ENCODE measurements around the gene RSPH3.

The RSPH3 gene

GRCh38 chr6:158933079-158933595 is 66.9 kb downstream of the RSPH3 start:
- DNase-seq, result no peak

DNA sequence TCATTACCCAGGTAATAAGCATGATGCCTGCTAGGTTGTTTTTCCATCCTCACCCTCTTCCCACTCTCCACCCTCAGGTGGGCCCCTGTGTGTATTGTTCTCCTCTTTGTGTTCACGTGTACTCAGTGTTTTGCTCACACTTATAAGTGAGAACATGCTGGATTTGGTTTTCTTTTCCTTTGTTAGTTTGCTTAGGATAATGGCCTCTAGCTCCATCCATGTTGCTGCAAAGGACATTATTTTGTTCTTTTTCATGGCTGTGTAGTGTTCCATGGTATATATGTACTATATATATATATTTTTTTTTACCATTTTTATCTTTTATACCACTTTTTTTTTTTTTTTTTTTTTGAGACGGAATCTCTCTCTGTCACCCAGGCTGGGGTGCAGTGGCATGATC is 71.9 kb downstream of the RSPH3 start:
- DNase-seq, result no peak

DNA sequence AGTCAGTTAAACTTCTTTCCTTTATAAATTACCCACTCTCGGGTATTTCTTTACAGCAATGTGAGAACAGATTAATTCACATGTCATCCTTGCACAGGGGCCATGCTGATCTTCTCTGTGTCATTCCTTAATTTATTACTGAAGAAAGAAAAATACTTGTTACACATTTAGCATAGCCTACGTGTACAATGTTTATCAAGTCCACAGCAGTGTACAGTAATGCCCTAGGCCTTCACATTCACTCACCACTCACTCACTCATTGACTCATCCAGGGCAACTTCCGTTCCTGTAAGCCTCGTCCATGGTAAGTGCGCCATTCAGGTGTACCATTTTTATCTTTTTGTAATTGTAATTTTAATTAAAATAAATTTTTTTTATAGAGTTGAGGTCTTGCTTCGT is 73.6 kb downstream of the RSPH3 start:
- DNase-seq, result no peak

- DNase-seq, result no peak
Observed at GRCh38 chr6:158924499-158925455, 75.2 kb downstream of the RSPH3 start.

- no peak for DNase-seq
Observed at GRCh38 chr6:158923805-158924498, 76.0 kb downstream of the RSPH3 start.
